Brain microvascular endothelial cell (primary cell): Measurements from ENCODE around the gene TTC24.
A peak's percentile ranks its signal among the peaks of the same experiment; 100 is the strongest.

Source experiments
- DNase-seq: peaks from one replicate; pipeline ENCODE4 v3.0.0-alpha.2; 2020
- H3K27ac ChIP-seq: fragments of 250-450 bp; sonication (Bioruptor Pico); 2 replicates; pipeline ENCODE4 v1.5.1; 2020; ENCODE audit warnings: mild to moderate bottlenecking, moderate library complexity
- H3K27me3 ChIP-seq: fragments of 250-450 bp; sonication (Bioruptor Pico); replicated peaks from 2 replicates; pipeline ENCODE4 v1.5.1; 2020; ENCODE audit warnings: mild to moderate bottlenecking
- H3K36me3 ChIP-seq: fragments of 250-450 bp; sonication (Bioruptor Pico); replicated peaks from 2 replicates; pipeline ENCODE4 v1.5.1; 2020; ENCODE audit warnings: mild to moderate bottlenecking
- H3K4me3 ChIP-seq: 2 replicates; pipeline ENCODE4 v1.5.1; 2011; ENCODE audit warnings: low read depth, mild to moderate bottlenecking, control low read depth, low read length, moderate library complexity
- CTCF ChIP-seq: IDR thresholded peaks from 2 replicates; pipeline ENCODE4 v1.5.1; 2011; ENCODE audit warnings: low read depth, mild to moderate bottlenecking, moderate library complexity, low read length, control low read depth, inconsistent platforms; ENCODE audit errors: missing control alignments
- in situ Hi-C: cut with HindIII; loops from 2 replicates; pipeline ENCODE4 v1.10.0; 2017; ENCODE audit warnings: low sequenced_read_pairs, low pct_ligation_motif_present

Gene TTC24

GRCh38 chr1:156565519-156565918 is 14.0 kb upstream of the TTC24 start:
- DNase-seq: no peak
- Histone ChIP-seq H3K36me3 (no peaks in the 10 kb centered on the region), H3K27ac (no peak overlapping the region), H3K27me3 (no peaks in the 10 kb centered on the region), H3K4me3 (no peak overlapping the region)
- no peak for TF ChIP-seq CTCF
- in situ Hi-C loops: no loop called here

- in situ Hi-C loops: no loop called here
- Histone ChIP-seq H3K36me3 (no peaks in the 10 kb centered on the region), H3K4me3 (no peak overlapping the region), H3K27me3 (no peaks in the 10 kb centered on the region), H3K27ac (no peak overlapping the region)
- TF ChIP-seq CTCF: no peak
- DNase-seq: no peak
Observed at GRCh38 chr1:156566436-156566835, 13.1 kb upstream of the TTC24 start.

- TF ChIP-seq CTCF: no peak
- DNase-seq: peak; percentile 81
- Histone ChIP-seq H3K36me3 (no peaks in the 10 kb centered on the region), H3K4me3 (peak overlapping the region; percentile 89), H3K27ac (peak overlapping the region; percentile 28), H3K27me3 (no peaks in the 10 kb centered on the region)
- in situ Hi-C loops: loop anchor here (10.0 kb wide), 1 partner anchor 47 kb away; no protein-coding TSS in a partner anchor
Observed at GRCh38 chr1:156571261-156571852, 8.2 kb upstream of the TTC24 start.

GRCh38 chr1:156571919-156572662 is 7.4 kb upstream of the TTC24 start, which contains the start of gene IQGAP3:
TSS of gene IQGAP3 (minus strand) at chr1:156572565. CDS start at chr1:156572529, 36 bp downstream.
- Histone ChIP-seq H3K36me3 (no peaks in the 10 kb centered on the region), H3K4me3 (peak within 1 kb of the TSS; percentile 89), H3K27me3 (no peaks in the 10 kb centered on the region), H3K27ac (no peak within 1 kb of the TSS)
- peak; percentile 77 for DNase-seq
- TF ChIP-seq CTCF: no peak
- in situ Hi-C loops: loop anchor here (10.0 kb wide), 1 partner anchor 47 kb away; no protein-coding TSS in a partner anchor

- DNase-seq: no peak
- no peaks in the 10 kb centered on the region for H3K27me3 ChIP-seq
- no peaks in the 10 kb centered on the region for H3K36me3 ChIP-seq
- peak overlapping the region; percentile 89 for H3K4me3 ChIP-seq
- in situ Hi-C loops: loop anchor here (10.0 kb wide), 1 partner anchor 48 kb away; no protein-coding TSS in a partner anchor
- H3K27ac ChIP-seq: no peak overlapping the region
- no peak for TF ChIP-seq CTCF
Observed at GRCh38 chr1:156572663-156573018, 6.9 kb upstream of the TTC24 start.
